NCI-H510A treated with DMSO at 0.1 percent for 48 hours (cell line): ENCODE results near the gene NID1.
"Not testable (repeated sequence)": the region's sequence is repeated elsewhere in the genome, so short reads cannot be mapped to it uniquely, and the experiment has no call there.

Source experiments
- DNase-seq: peaks from one replicate; lab custom pipeline; 2025; lab: John Stamatoyannopoulos, UW

NID1 gene

DNA sequence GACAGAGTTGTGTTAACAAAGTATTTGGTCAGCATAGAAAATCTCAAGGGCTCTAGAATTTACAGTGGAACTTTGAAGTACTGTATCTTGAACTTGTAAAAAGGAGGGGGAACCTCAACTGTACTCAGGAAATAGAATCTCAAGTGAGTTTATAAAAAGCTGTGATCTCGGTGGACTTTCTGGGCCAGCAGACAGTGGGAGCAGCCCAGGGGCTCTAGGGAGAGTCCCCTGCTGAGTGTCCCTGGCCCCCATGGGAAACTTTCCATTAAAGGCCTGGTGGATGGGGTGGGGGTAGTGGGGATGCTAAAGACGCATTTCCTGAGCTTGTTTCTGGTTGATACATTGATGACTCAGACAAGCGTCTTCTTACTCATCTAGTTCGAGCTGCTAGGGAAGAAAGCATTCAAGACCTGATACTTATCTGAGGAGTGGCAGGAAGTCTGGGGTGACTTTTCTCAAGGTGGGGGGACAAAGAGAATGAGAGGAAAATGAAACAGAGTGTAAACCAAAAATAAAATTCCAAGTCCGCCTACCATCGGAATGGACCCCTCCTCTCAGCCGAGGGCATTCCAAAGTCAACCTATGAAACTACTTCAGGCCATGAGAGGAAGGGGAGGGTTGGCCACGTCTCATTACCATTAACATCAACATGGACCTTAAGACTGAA is 65.5 kb downstream of the NID1 start:
- DNase-seq = no peak

- DNase-seq = no peak
Measured at GRCh38 chr1:235998812-235999211, 66.1 kb downstream of the NID1 start.

DNA sequence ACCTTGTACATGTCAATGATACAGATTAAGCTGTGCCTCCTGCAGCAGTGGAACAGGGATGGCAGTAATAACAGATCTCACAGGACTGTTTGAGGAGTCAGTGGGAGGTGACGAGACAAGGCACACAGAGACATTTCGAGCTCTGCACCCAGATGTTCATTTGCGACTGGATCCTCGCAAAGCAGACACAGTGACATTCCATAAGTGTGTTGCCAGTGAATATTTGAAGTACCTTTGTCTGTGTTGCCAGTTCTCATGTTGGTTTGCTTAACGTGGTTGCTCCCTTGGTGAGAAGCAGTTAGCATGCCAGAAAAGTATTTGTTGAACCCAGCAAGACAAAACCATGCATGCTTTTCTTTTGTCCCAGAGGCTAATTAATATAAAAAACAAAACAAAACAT is 67.0 kb downstream of the NID1 start:
- DNase-seq = no peak

GRCh38 chr1:235997049-235997448 is 67.8 kb downstream of the NID1 start:
- no peak for DNase-seq

- peak; percentile 18 for DNase-seq
Measured at GRCh38 chr1:235996048-235996785, 68.7 kb downstream of the NID1 start.

GRCh38 chr1:235995511-235995910 is 69.4 kb downstream of the NID1 start:
- DNase-seq = no peak

DNA sequence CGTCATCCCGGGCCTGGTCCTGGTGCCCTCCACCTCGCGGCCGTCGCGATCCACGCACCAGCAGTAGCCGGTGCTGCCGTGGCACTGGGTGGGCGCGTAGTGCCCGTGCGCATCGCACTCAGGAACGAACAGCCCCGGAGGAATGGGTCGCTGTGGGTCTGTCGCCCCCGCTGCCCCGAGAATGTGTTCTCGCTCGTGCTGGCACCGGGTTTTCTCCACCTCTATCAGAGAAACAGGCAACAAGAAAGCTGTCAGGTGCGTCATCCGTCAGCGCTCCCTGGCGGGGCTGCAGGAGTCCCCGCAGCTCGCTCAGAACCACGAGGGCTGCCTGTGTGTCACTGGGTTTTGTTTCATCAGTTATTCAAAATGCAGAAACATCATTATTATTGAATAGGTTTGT is 71.2 kb downstream of the NID1 start:
- no peak for DNase-seq

DNA sequence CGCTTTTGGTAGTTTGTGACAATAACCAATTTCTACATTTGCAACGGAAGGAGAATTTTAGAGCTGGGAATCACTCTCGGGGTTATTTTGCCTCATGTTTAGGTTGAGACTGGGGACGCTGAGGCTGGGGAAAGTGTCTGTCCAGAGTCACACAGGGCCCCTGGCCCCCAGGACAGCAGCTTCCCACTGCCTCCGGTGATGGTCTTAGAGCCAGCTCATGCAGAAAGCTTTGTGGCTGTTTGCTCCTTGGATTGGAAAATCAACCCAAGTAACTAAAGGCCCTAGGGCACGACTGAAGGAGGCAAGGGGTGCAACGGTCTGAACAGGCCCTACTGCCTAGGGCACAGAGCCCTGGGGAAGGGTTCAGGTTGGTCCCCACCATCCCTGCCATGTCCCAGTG is 72.0 kb downstream of the NID1 start:
- DNase-seq = no peak

GRCh38 chr1:235992346-235992745 is 72.5 kb downstream of the NID1 start:
- no peak for DNase-seq

DNA sequence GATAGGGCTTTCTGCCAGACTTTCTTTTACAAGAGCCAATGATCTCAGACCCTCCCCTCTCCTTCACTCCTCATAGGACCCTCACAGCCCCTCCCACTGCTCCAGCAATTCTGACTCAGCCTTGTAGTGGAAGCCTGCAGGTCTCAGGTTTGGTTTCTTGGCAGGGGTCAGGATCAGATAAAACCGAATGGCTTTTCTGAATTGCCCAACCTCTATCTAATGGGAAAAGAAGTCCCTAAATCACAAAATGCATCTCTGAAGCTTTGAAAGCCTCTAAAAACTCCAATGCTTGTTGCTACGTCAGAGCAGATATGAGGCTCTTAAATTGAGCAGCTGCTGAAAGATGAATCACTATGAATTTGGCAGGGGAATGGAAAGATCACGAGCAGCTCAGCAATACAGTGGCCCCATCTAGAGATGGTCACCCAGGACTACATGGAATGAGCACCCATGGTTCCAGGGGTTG is 74.5 kb downstream of the NID1 start:
- no peak for DNase-seq

GRCh38 chr1:235989105-235989504 is 75.8 kb downstream of the NID1 start:
- no peak for DNase-seq

DNA sequence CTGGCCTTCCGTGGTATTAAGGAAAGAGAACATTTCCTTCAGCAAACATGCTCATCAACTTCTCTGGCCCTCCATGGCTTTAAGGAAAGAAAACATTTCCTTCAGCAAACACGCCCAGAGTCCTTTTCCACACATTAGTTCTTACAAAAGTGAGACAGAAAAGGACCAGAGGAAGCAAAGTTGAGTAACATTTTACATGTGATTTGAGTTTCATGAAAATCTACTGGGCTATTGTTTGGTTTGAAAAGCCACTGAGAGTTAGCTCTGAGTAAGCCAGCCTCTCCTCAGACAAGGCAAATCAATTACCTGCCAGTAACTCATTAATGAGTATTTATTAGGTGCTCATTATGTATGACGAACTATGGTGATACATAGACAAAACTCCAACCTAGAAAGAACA is 78.0 kb downstream of the NID1 start:
- no peak for DNase-seq

DNA sequence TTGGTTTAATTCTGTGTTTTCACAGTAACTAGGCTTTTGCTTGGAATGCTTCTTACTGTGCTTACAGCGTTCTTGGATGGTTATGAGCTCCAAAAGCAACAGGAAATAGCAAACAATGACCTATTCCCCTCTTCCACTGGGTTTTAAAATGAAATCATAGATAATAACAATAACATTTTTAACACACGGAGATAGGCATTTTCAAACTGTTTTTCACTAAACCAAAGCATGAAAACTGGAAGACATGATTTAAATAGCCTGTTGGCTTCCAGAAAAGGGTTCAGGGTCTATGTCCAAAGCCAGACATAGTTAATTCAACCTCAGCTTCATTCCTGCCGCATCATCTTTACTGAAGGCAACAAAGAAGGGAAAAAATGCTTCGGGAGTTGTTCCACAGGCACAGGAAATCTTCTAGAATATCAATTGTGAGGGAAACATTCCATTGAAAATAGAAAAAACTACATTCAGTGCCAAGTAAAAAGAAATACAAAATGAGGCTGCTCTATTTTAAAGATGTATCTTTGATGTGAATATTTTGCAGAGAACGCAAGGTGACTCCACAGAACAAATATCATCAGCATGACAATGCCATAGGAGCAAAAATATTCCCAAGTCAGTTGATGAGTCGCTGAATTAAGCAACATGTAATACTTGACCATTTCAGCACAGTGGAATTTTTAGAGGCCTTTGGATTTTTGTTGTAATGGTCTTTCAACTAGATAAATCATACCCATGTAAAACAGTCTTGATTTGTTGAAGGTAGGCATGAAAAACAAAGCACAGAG is 80.7 kb downstream of the NID1 start:
- no peak for DNase-seq

DNA sequence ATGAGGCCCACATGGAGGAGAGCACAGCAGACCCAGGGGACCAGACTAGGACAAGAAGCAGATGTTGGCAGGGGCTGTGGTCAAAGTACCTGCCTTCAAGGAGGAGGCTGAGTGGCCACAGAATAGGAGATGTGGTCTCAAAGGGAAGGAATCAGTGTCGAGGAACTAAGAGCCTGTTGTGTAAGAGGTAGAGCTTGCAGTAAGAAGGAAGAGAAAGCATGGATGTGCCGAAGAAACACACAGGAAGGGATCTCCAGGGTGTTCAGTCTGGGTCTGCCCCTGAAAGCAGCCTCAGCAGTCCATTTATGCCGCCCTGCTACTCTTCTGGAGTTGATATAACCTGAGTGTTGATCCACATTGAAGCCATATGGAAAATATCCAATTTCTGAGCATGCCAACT is 83.9 kb downstream of the NID1 start:
- no peak for DNase-seq

DNA sequence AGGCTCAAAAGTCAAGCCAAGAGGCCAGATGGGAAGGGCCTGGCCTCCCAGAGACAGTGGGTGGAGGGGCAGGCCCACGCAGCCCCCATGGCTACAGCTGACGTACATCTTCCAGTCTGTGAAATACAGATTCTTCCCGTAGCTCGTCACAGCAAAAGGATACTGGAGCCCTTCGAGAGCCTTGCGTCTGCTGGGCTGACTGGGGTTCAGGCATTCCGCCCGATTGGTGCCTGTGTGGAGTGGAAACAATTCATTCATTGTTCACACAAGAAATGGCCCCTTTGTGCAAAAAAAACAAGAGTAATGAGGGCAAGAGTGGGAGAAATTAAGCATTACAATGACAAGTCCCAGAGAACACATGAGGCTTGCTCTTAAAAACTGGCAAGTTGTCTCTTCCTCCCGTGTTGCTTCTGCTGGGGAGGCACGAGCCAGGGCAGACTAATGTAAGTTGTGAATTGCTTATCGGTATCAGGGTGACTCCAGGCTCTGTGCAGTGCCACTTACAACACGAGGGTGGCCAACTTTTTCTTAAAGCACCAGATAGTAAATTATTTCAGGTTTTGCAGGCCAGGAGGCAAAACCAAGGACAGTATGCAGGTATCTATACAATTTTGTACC is 85.1 kb downstream of the NID1 start:
- DNase-seq = no peak

- DNase-seq = no peak
Measured at GRCh38 chr1:235979176-235979575, 85.7 kb downstream of the NID1 start.

DNA sequence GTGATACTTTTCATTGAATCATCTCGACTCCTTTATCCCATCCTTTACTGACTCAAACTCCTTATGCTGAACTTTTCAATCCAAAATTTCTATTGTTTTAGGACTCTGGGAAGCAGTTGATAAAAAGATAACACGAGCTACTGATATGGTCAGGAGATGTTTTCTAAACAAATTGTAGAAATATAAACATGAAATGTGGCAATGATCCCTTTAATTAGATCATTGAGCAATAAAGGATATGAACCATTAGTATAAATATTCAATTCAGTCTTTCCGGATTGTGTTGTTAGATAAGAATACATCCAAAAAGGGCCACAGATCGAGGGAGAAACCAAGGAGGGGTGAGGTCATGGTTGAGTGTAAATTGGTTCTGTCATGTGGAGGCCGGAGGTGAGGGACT is 88.4 kb downstream of the NID1 start:
- DNase-seq = no peak

- no peak for DNase-seq
Measured at GRCh38 chr1:235974616-235975015, 90.3 kb downstream of the NID1 start.

DNA sequence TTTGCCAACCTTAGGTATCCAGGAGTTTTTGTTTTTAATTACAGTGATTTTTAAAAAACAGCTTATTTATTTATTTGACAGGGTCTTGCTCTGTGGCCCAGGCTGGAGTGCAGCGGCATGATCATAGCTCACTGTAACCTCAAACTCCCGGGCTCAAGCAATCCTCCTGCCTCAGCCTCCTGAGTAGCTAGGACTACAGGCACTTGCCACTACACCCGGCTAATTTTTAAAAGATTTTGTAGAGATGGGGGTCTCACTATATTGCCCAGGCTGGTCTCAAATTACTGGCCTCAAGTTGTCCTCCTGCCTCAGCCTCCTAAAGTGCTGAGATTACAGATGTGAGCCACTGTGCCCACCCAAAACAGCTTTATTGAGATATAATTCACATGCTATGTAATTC is 92.2 kb downstream of the NID1 start:
- DNase-seq = not testable (repeated sequence)

GRCh38 chr1:235972311-235972689 is 92.6 kb downstream of the NID1 start:
- DNase-seq = no peak

GRCh38 chr1:235971571-235972310 is 93.1 kb downstream of the NID1 start:
- DNase-seq = peak; percentile 72

DNA sequence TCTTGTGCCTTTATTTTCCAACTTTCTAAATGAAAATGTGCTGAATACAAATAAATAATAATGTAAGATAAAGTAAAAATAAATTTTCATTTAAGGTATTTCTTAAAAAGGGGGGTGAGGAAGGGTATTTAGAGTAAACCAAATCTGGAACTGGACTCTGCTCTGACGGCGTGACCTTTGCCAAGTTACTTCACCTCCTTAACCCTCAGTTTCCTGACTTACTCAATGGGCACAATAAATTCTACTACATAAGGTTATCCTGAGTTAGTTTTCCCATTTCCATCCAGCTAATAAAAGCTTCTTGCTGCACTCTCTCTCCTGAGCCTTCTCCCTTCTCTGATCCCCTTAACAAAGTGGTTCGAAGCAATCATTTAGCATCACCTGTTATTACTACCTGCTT is 93.9 kb downstream of the NID1 start:
- no peak for DNase-seq
